HEK293 (cell line): Measurements from ENCODE around the gene NDST4.

Source experiments
- CTCF ChIA-PET: fragments of 350-600 bp; formaldehyde crosslinking; extraction: SDS; loops from one replicate; lab custom pipeline; 2021; ENCODE audit warnings: antibody characterized with exemption; lab: Yijun Ruan, JAX
- POLR2A ChIA-PET: fragments of 300-600 bp; formaldehyde crosslinking; extraction: SDS; loops from one replicate; lab custom pipeline; 2020; ENCODE audit warnings: antibody characterized with exemption, inconsistent platforms; lab: Yijun Ruan, JAX
- H3K27ac ChIP-seq: fragments of 200-500 bp; sonication (Bioruptor generic); 2 replicates; pipeline ENCODE4 v1.5.1; 2014; ENCODE audit warnings: low read depth, low read length, control low read depth, inconsistent platforms; ENCODE audit errors: extremely low read depth
- H3K36me3 ChIP-seq, 2 experiments: fragments of 200-500 bp in 1 of 2; sonication (Bioruptor generic) in 1 of 2; 1 replicate in 1 of 2; 2 replicates in 1 of 2; pipeline ENCODE4 v1.5.1; 2014 to 2017; ENCODE audit warnings: inconsistent platforms in 2 of 2, low read length in 2 of 2; ENCODE audit not compliant: control insufficient read depth in 2 of 2, insufficient read depth in 1 of 2
- H3K4me1 ChIP-seq: fragments of 200-500 bp; sonication (Bioruptor generic); 2 replicates; pipeline ENCODE4 v1.5.1; 2014; ENCODE audit warnings: mild to moderate bottlenecking, low read length, inconsistent platforms; ENCODE audit not compliant: control insufficient read depth, insufficient read depth
- H3K4me3 ChIP-seq: 2 replicates; pipeline ENCODE4 v1.5.1; 2011; ENCODE audit warnings: low read depth, mild to moderate bottlenecking, control low read depth, low read length, moderate library complexity
- H3K9me3 ChIP-seq: fragments of 200-500 bp; sonication (Bioruptor generic); 2 replicates; pipeline ENCODE4 v1.5.1; 2014; ENCODE audit warnings: low read depth, low read length, inconsistent platforms; ENCODE audit not compliant: control insufficient read depth, insufficient read depth
- OSR2 ChIP-seq: fragments of 450-650 bp; formaldehyde crosslinking; IDR thresholded peaks from 2 replicates; pipeline ENCODE4 v1.5.1; 2016; ENCODE audit warnings: missing biosample characterization, missing genetic modification characterization
- PRDM2 ChIP-seq: fragments of 450-650 bp; formaldehyde crosslinking; IDR thresholded peaks from 2 replicates; pipeline ENCODE4 v1.5.1; 2016; ENCODE audit warnings: missing biosample characterization, missing genetic modification characterization, borderline replicate concordance
- TSHZ1 ChIP-seq: fragments of 450-650 bp; formaldehyde crosslinking; IDR thresholded peaks from 2 replicates; pipeline ENCODE4 v1.5.1; 2016; ENCODE audit warnings: missing biosample characterization, missing genetic modification characterization, borderline replicate concordance
- ZBTB1 ChIP-seq: fragments of 450-650 bp; formaldehyde crosslinking; IDR thresholded peaks from 2 replicates; pipeline ENCODE4 v1.5.1; 2016; ENCODE audit warnings: missing biosample characterization, missing genetic modification characterization
- ZBTB10 ChIP-seq: fragments of 450-650 bp; formaldehyde crosslinking; IDR thresholded peaks from 2 replicates; pipeline ENCODE4 v1.5.1; 2016; ENCODE audit warnings: missing biosample characterization, missing genetic modification characterization
- ZBTB8A ChIP-seq: fragments of 450-650 bp; formaldehyde crosslinking; IDR thresholded peaks from 2 replicates; pipeline ENCODE4 v1.5.1; 2016; ENCODE audit warnings: missing biosample characterization, missing genetic modification characterization
- ZFP69B ChIP-seq: fragments of 450-650 bp; formaldehyde crosslinking; IDR thresholded peaks from 2 replicates; pipeline ENCODE4 v1.5.1; 2016; ENCODE audit warnings: missing biosample characterization, missing genetic modification characterization
- ZNF133 ChIP-seq: fragments of 450-650 bp; formaldehyde crosslinking; IDR thresholded peaks from 2 replicates; pipeline ENCODE4 v1.5.1; 2016; ENCODE audit warnings: missing biosample characterization, missing genetic modification characterization
- ZNF23 ChIP-seq: fragments of 450-650 bp; formaldehyde crosslinking; IDR thresholded peaks from 2 replicates; pipeline ENCODE4 v1.5.1; 2016; ENCODE audit warnings: missing biosample characterization, missing genetic modification characterization, borderline replicate concordance
- ZNF248 ChIP-seq: fragments of 450-650 bp; formaldehyde crosslinking; IDR thresholded peaks from 2 replicates; pipeline ENCODE4 v1.5.1; 2017; ENCODE audit warnings: missing biosample characterization, missing genetic modification characterization
- ZNF341 ChIP-seq: fragments of 450-650 bp; formaldehyde crosslinking; IDR thresholded peaks from 2 replicates; pipeline ENCODE4; 2016; ENCODE audit warnings: low read depth, missing biosample characterization, missing genetic modification characterization
- ZNF350 ChIP-seq: fragments of 450-650 bp; formaldehyde crosslinking; IDR thresholded peaks from 2 replicates; pipeline ENCODE4 v1.5.0; 2017; ENCODE audit warnings: missing biosample characterization, mild to moderate bottlenecking, missing genetic modification characterization
- ZNF473 ChIP-seq: fragments of 450-650 bp; formaldehyde crosslinking; IDR thresholded peaks from 2 replicates; pipeline ENCODE4 v1.5.1; 2017; ENCODE audit warnings: missing biosample characterization, missing genetic modification characterization
- ZNF48 ChIP-seq: fragments of 450-650 bp; formaldehyde crosslinking; IDR thresholded peaks from 2 replicates; pipeline ENCODE4 v1.5.1; 2016; ENCODE audit warnings: missing biosample characterization, missing genetic modification characterization
- ZNF548 ChIP-seq: fragments of 450-650 bp; formaldehyde crosslinking; IDR thresholded peaks from 2 replicates; pipeline ENCODE4 v1.5.1; 2016; ENCODE audit warnings: missing biosample characterization, missing genetic modification characterization
- ZNF571 ChIP-seq: fragments of 450-650 bp; formaldehyde crosslinking; IDR thresholded peaks from 2 replicates; pipeline ENCODE4 v1.5.0; 2017; ENCODE audit warnings: missing biosample characterization, missing genetic modification characterization
- ZNF670 ChIP-seq: fragments of 450-650 bp; formaldehyde crosslinking; IDR thresholded peaks from 2 replicates; pipeline ENCODE4 v1.5.1; 2016; ENCODE audit warnings: missing biosample characterization, missing genetic modification characterization, low read depth
- ZNF768 ChIP-seq: fragments of 450-650 bp; formaldehyde crosslinking; IDR thresholded peaks from 2 replicates; pipeline ENCODE4 v1.5.1; 2018; ENCODE audit warnings: missing biosample characterization, mild to moderate bottlenecking, missing genetic modification characterization
- ZNF785 ChIP-seq: fragments of 450-650 bp; formaldehyde crosslinking; IDR thresholded peaks from 2 replicates; pipeline ENCODE4 v1.5.1; 2016; ENCODE audit warnings: missing biosample characterization, missing genetic modification characterization
- TF ChIP-seq, protein P1 (sequence below): fragments of 450-650 bp; formaldehyde crosslinking; IDR thresholded peaks from 2 replicates; pipeline ENCODE4 v1.5.0; 2017; ENCODE audit warnings: missing biosample characterization, missing genetic modification characterization, borderline replicate concordance
- TF ChIP-seq, protein P2 (sequence below): fragments of 450-650 bp; formaldehyde crosslinking; IDR thresholded peaks from 2 replicates; pipeline ENCODE4 v1.5.1; 2016; ENCODE audit warnings: missing biosample characterization, missing genetic modification characterization, low read depth

Gene NDST4

DNA sequence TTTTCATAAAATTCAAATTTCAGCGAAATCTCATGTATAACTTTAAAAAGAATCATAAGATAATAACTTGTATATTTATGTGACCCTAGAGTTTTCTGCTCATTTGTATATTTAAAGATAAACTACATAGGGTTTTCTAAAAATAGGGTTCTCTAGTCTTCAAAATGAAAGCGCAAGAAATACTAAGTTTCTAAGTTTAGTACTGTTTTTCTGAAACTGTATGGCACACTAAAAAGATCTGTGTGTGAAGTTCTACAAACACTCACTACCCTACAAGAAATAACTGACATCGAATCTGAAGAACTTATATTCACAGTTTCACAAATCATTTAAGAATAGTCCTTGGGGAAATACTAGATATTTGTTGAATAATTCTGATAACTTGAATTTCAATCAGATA, 38.7 kb upstream of the NDST4 start (continued):
- TF ChIP-seq ZNF571 (tag by site-specific recombination) (no peak), ZNF341 (no peak), OSR2 (tag by site-specific recombination) (no peak), ZNF785 (tag by site-specific recombination) (no peak), ZNF548 (tag by site-specific recombination) (no peak)
- TF ChIP-seq, protein P1, sequence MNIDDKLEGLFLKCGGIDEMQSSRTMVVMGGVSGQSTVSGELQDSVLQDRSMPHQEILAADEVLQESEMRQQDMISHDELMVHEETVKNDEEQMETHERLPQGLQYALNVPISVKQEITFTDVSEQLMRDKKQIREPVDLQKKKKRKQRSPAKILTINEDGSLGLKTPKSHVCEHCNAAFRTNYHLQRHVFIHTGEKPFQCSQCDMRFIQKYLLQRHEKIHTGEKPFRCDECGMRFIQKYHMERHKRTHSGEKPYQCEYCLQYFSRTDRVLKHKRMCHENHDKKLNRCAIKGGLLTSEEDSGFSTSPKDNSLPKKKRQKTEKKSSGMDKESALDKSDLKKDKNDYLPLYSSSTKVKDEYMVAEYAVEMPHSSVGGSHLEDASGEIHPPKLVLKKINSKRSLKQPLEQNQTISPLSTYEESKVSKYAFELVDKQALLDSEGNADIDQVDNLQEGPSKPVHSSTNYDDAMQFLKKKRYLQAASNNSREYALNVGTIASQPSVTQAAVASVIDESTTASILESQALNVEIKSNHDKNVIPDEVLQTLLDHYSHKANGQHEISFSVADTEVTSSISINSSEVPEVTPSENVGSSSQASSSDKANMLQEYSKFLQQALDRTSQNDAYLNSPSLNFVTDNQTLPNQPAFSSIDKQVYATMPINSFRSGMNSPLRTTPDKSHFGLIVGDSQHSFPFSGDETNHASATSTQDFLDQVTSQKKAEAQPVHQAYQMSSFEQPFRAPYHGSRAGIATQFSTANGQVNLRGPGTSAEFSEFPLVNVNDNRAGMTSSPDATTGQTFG, result no peak

DNA sequence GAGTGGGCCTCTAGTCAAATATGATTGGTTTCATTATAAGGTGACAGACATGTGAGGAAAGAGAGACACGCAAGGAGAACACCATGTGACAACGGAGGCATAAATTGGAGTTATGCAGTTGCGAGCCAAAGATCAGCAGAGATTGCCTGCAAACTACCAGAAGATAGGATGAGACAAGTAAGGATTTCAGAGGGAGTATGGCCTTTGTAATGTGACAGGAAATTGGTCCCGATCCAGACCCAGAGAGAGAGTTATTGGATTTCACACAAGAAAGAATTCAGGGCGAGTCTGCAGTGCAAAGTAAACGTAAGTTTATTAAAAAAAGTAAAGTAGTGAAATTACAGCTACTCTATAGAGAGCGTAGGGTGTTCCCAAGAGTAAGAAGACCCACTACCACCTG, 35.7 kb upstream of the NDST4 start:
- no peak overlapping the region for H3K27ac ChIP-seq
- CTCF ChIA-PET, result no interaction called here
- no peaks in the 10 kb centered on the region for H3K9me3 ChIP-seq
- H3K36me3 ChIP-seq, result no peaks in the 10 kb centered on the region
- no peak overlapping the region for H3K4me3 ChIP-seq
- POLR2A ChIA-PET, result no interaction called here
- no peaks in the 10 kb centered on the region for H3K4me1 ChIP-seq
- TF ChIP-seq ZNF133 (tag by site-specific recombination) (no peak), ZNF473 (no peak), ZBTB8A (tag by site-specific recombination) (no peak), ZNF670 (tag by site-specific recombination) (no peak), PRDM2 (no peak), ZBTB1 (tag by site-specific recombination) (no peak), TSHZ1 (no peak), ZNF48 (tag by site-specific recombination) (no peak), ZNF23 (no peak), ZNF248 (tag by site-specific recombination) (no peak), ZBTB10 (tag by site-specific recombination) (no peak), ZNF768 (no peak), ZFP69B (tag by site-specific recombination) (no peak), ZNF350 (tag by site-specific recombination) (no peak)
- TF ChIP-seq, protein P2, sequence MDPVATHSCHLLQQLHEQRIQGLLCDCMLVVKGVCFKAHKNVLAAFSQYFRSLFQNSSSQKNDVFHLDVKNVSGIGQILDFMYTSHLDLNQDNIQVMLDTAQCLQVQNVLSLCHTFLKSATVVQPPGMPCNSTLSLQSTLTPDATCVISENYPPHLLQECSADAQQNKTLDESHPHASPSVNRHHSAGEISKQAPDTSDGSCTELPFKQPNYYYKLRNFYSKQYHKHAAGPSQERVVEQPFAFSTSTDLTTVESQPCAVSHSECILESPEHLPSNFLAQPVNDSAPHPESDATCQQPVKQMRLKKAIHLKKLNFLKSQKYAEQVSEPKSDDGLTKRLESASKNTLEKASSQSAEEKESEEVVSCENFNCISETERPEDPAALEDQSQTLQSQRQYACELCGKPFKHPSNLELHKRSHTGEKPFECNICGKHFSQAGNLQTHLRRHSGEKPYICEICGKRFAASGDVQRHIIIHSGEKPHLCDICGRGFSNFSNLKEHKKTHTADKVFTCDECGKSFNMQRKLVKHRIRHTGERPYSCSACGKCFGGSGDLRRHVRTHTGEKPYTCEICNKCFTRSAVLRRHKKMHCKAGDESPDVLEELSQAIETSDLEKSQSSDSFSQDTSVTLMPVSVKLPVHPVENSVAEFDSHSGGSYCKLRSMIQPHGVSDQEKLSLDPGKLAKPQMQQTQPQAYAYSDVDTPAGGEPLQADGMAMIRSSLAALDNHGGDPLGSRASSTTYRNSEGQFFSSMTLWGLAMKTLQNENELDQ, result no peak
